GM12801 (cell line): ENCODE results near the gene DIAPH3.

ENCODE experiments used
- CTCF ChIP-seq: IDR thresholded peaks from one replicate; pipeline ENCODE4 v1.5.1; 2011; ENCODE audit warnings: control low read depth; ENCODE audit not compliant: insufficient read length; ENCODE audit errors: extremely low read depth

DIAPH3 gene

GRCh38 chr13:60175571-60175970 lies 11.8 kb upstream of the DIAPH3 start:
- no peak for TF ChIP-seq CTCF

GRCh38 chr13:60174113-60174512 lies 10.4 kb upstream of the DIAPH3 start:
- TF ChIP-seq CTCF: no peak

- no peak for TF ChIP-seq CTCF
Observed at GRCh38 chr13:60172111-60172510, 8.4 kb upstream of the DIAPH3 start.

- no peak for TF ChIP-seq CTCF
Observed at GRCh38 chr13:60170414-60170813, 6.7 kb upstream of the DIAPH3 start.

GRCh38 chr13:60169239-60170031 lies 5.7 kb upstream of the DIAPH3 start:
- TF ChIP-seq CTCF: no peak

- TF ChIP-seq CTCF: no peak
Observed at GRCh38 chr13:60167121-60167520, 3.4 kb upstream of the DIAPH3 start.

- TF ChIP-seq CTCF: no peak
Observed at GRCh38 chr13:60165391-60166099, 1.8 kb upstream of the DIAPH3 start.
